Activated naive CD4-positive, alpha-beta T cell treated with anti-CD3 and anti-CD28 coated beads, Interleukin-2, amount 50 U/mL, for 72 hours (primary cell): ENCODE measurements around the gene PMEPA1. TPM values are rescaled to one million over a fixed set of nuclear protein-coding genes. Genes with fewer than 3 reads are reported as not detected.
A peak's percentile ranks its signal among the peaks of the same experiment; 100 is the strongest.
"Not testable (repeated sequence)": the region's sequence is repeated elsewhere in the genome, so short reads cannot be mapped to it uniquely, and the experiment has no call there.

ENCODE experiments used
- ATAC-seq, 2 donors: fragments of 150-1000 bp; cut with Tn5 transposase; 2 replicates each; pipeline ENCODE4 v1.10.0; 2021; ENCODE audit warnings: mild to moderate bottlenecking in 2 of 2, moderate library complexity in 2 of 2
- DNase-seq, 2 donors: peaks; one replicate each; pipeline ENCODE4 v3.0.0; 2021 to 2022; ENCODE audit warnings: low spot score in 2 of 2
- H3K27ac Mint-ChIP-seq, 2 donors: one replicate each; pipeline ENCODE4 v1.8.0; 2022; ENCODE audit warnings: mild to moderate bottlenecking in 2 of 2, mixed read lengths in 2 of 2
- H3K36me3 Mint-ChIP-seq, 2 donors: one replicate each; pipeline ENCODE4 v1.8.0; 2022; ENCODE audit warnings: mixed read lengths in 2 of 2
- H3K9me3 Mint-ChIP-seq, 2 donors: one replicate each; pipeline ENCODE4 v1.8.0; 2022; ENCODE audit warnings: mixed read lengths in 2 of 2
- total RNA-seq, 2 donors: library from RNA; stranded (reverse); gene quantifications; one replicate each; pipeline ENCODE4 v1.2.3, GENCODE V29; 2022

PMEPA1 gene
- total RNA-seq, 2 donors from 2014 or later: 2.2 to 3.9 TPM

GRCh38 chr20:57647006-57647932 is 62.5 kb downstream of the PMEPA1 start:
- peaks cover 6 to 8% of the 10 kb centered on the region in 2 donors for H3K36me3 Mint-ChIP-seq

GRCh38 chr20:57638895-57639236 is 70.9 kb downstream of the PMEPA1 start:
- Mint-ChIP-seq H3K36me3 (peaks cover 23 to 31% of the 10 kb centered on the region in 2 donors), H3K27ac (no peak overlapping the region), H3K9me3 (peaks cover 21 to 25% of the 10 kb centered on the region in 2 donors)
- ATAC-seq (no peak), DNase-seq (no peak)

More at GRCh38 chr20:57647006-57647932, 62.5 kb downstream of the PMEPA1 start:
- H3K9me3 Mint-ChIP-seq: peaks cover 4 to 8% of the 10 kb centered on the region in 2 donors
- ATAC-seq (no peak), DNase-seq (no peak)
- H3K27ac Mint-ChIP-seq: no peak overlapping the region

- Mint-ChIP-seq H3K36me3 (peaks cover 23 to 31% of the 10 kb centered on the region in 2 donors), H3K27ac (no peak overlapping the region), H3K9me3 (peaks cover 23 to 25% of the 10 kb centered on the region in 2 donors)
- DNase-seq (no peak), ATAC-seq (no peak)
Observed at GRCh38 chr20:57638173-57638894, 71.5 kb downstream of the PMEPA1 start.

- no peak overlapping the region for H3K27ac Mint-ChIP-seq
- peaks cover 41 to 43% of the 10 kb centered on the region in 2 donors for H3K36me3 Mint-ChIP-seq
- ATAC-seq (peak; percentile 31 to 88), DNase-seq (no peak)
- peaks cover 32 to 41% of the 10 kb centered on the region in 2 donors for H3K9me3 Mint-ChIP-seq
Observed at GRCh38 chr20:57633945-57634491, 75.8 kb downstream of the PMEPA1 start.

GRCh38 chr20:57632286-57632685 is 77.5 kb downstream of the PMEPA1 start:
- H3K36me3 Mint-ChIP-seq: peaks cover 41% of the 10 kb centered on the region in 2 donors
- no peak for DNase-seq
- peaks cover 30 to 40% of the 10 kb centered on the region in 2 donors for H3K9me3 Mint-ChIP-seq
- no peak overlapping the region for H3K27ac Mint-ChIP-seq
- no peak for ATAC-seq

- H3K36me3 Mint-ChIP-seq: peaks cover 33 to 40% of the 10 kb centered on the region in 2 donors
- peak overlapping the region; percentile 88 to 94 for H3K27ac Mint-ChIP-seq
- peaks cover 16 to 29% of the 10 kb centered on the region in 2 donors for H3K9me3 Mint-ChIP-seq
- DNase-seq (no peak), ATAC-seq (peak; percentile 61 to 96)
Observed at GRCh38 chr20:57630061-57630460, 79.8 kb downstream of the PMEPA1 start.

GRCh38 chr20:57629491-57629901 is 80.3 kb downstream of the PMEPA1 start:
- Mint-ChIP-seq H3K27ac (peak overlapping the region; percentile 88 to 94), H3K9me3 (peaks cover 14 to 25% of the 10 kb centered on the region in 2 donors), H3K36me3 (peaks cover 33 to 40% of the 10 kb centered on the region in 2 donors)
- peak in 1 of 2 donors; percentile 38 for DNase-seq
- ATAC-seq: not testable (repeated sequence)

GRCh38 chr20:57628962-57629308 is 80.9 kb downstream of the PMEPA1 start:
- not testable (repeated sequence) for DNase-seq, ATAC-seq
- peak overlapping the region in 1 of 2 donors; percentile 88 for H3K27ac Mint-ChIP-seq
- H3K36me3 Mint-ChIP-seq: peaks cover 32 to 44% of the 10 kb centered on the region in 2 donors
- peaks cover 14 to 30% of the 10 kb centered on the region in 2 donors for H3K9me3 Mint-ChIP-seq

GRCh38 chr20:57628047-57628961 is 81.5 kb downstream of the PMEPA1 start:
- peaks cover 32 to 45% of the 10 kb centered on the region in 2 donors for H3K36me3 Mint-ChIP-seq
- peak; percentile 61 to 82 for ATAC-seq
- H3K9me3 Mint-ChIP-seq: peaks cover 12 to 30% of the 10 kb centered on the region in 2 donors
- DNase-seq: no peak
- peak overlapping the region; percentile 75 to 88 for H3K27ac Mint-ChIP-seq

GRCh38 chr20:57627339-57627738 is 82.5 kb downstream of the PMEPA1 start:
- Mint-ChIP-seq H3K36me3 (peaks cover 32 to 45% of the 10 kb centered on the region in 2 donors), H3K9me3 (peaks cover 11 to 30% of the 10 kb centered on the region in 2 donors), H3K27ac (no peak overlapping the region)
- no peak for ATAC-seq
- no peak for DNase-seq

GRCh38 chr20:57625978-57626377 is 83.8 kb downstream of the PMEPA1 start:
- Mint-ChIP-seq H3K9me3 (peaks cover 11 to 23% of the 10 kb centered on the region in 2 donors), H3K27ac (no peak overlapping the region), H3K36me3 (peaks cover 32 to 38% of the 10 kb centered on the region in 2 donors)
- no peak for DNase-seq
- no peak for ATAC-seq

GRCh38 chr20:57625181-57625958 is 84.4 kb downstream of the PMEPA1 start:
- ATAC-seq (no peak), DNase-seq (no peak)
- Mint-ChIP-seq H3K27ac (no peak overlapping the region), H3K36me3 (peaks cover 31 to 36% of the 10 kb centered on the region in 2 donors), H3K9me3 (peaks cover 10 to 22% of the 10 kb centered on the region in 2 donors)

GRCh38 chr20:57624124-57624523 is 85.7 kb downstream of the PMEPA1 start:
- Mint-ChIP-seq H3K36me3 (peaks cover 20 to 27% of the 10 kb centered on the region in 2 donors), H3K9me3 (peaks cover 4 to 14% of the 10 kb centered on the region in 2 donors), H3K27ac (no peak overlapping the region)
- no peak for DNase-seq
- ATAC-seq: no peak

GRCh38 chr20:57622579-57623381 is 87.0 kb downstream of the PMEPA1 start:
- no peak for ATAC-seq
- H3K9me3 Mint-ChIP-seq: peaks cover 4 to 14% of the 10 kb centered on the region in 2 donors
- peaks cover 20 to 27% of the 10 kb centered on the region in 2 donors for H3K36me3 Mint-ChIP-seq
- DNase-seq: peak in 1 of 2 donors; percentile 82
- H3K27ac Mint-ChIP-seq: no peak overlapping the region
